ENCODE data around the gene FBXW11.

GRCh38 chr5:171954721-171955120 lies 51.7 kb downstream of the FBXW11 start:
- TF ChIP-seq POLR2A (IDR thresholded peaks at IDR 0.05; ENCODE audit: low read length) (no peak), GATA1 (IDR thresholded peaks at IDR 0.05; ENCODE audit: low read depth, low read length) (no peak)

Measured in erythroblast (primary cell).